HepG2 (cell line): ENCODE measurements around the gene FSIP1. TPM values are rescaled to one million over a fixed set of nuclear protein-coding genes. Genes with fewer than 3 reads are reported as not detected.

Source experiments
- ELF3 ChIP-seq: IDR thresholded peaks from 2 replicates; pipeline ENCODE4 v1.6.1; 2016; ENCODE audit warnings: missing genetic modification reagents, missing compliant biosample characterization
- ESRRA ChIP-seq: sonication (generic); formaldehyde crosslinking; IDR thresholded peaks from 2 replicates; pipeline ENCODE4 v1.5.1; 2020; ENCODE audit warnings: mild to moderate bottlenecking, low read depth, missing genetic modification reagents
- HOXD1 ChIP-seq: sonication (generic); formaldehyde crosslinking; IDR thresholded peaks from 2 replicates; pipeline ENCODE4 v1.5.0; 2020; ENCODE audit warnings: missing genetic modification reagents
- KLF15 ChIP-seq: sonication (generic); formaldehyde crosslinking; IDR thresholded peaks from 2 replicates; pipeline ENCODE4 v1.8.1; 2023; ENCODE audit warnings: borderline replicate concordance, mild to moderate bottlenecking, inconsistent platforms, missing genetic modification reagents, mixed read lengths
- NCOA2 ChIP-seq: sonication (generic); formaldehyde crosslinking; IDR thresholded peaks from 2 replicates; pipeline ENCODE4 v1.8.0; 2022; ENCODE audit warnings: inconsistent platforms
- NFE2L1 ChIP-seq: sonication (generic); formaldehyde crosslinking; IDR thresholded peaks from 2 replicates; pipeline ENCODE4 v1.4.0; 2020; ENCODE audit warnings: missing genetic modification reagents, mild to moderate bottlenecking, borderline replicate concordance
- POLR2AphosphoS5 ChIP-seq: IDR thresholded peaks from 2 replicates; pipeline ENCODE4 v1.6.1; 2012; ENCODE audit warnings: low read depth, low read length
- SMAD1 ChIP-seq: sonication (generic); formaldehyde crosslinking; IDR thresholded peaks from 2 replicates; pipeline ENCODE4 v1.4.0; 2020; ENCODE audit warnings: missing genetic modification reagents, low read depth, mild to moderate bottlenecking, borderline replicate concordance
- SRSF1 ChIP-seq: fragments of 200-400 bp; formaldehyde crosslinking; optimal IDR thresholded peaks from 2 replicates; pipeline ENCODE3; 2017; ENCODE audit warnings: mild to moderate bottlenecking, low read depth, low read length, moderate library complexity
- STAG1 ChIP-seq: sonication (generic); formaldehyde crosslinking; IDR thresholded peaks from 2 replicates; pipeline ENCODE4 v1.4.0; 2020; ENCODE audit warnings: missing genetic modification reagents
- TAF1 ChIP-seq: sonication (generic); formaldehyde crosslinking; IDR thresholded peaks from 2 replicates; pipeline ENCODE4 v1.4.0; 2020; ENCODE audit warnings: missing genetic modification reagents
- TCF7L2 ChIP-seq: IDR thresholded peaks from 2 replicates; pipeline ENCODE4 v1.6.1; 2011; ENCODE audit warnings: mild to moderate bottlenecking, low read depth, low read length, moderate library complexity
- ZNF501 ChIP-seq: sonication (generic); formaldehyde crosslinking; IDR thresholded peaks from 2 replicates; pipeline ENCODE4 v1.5.1; 2020; ENCODE audit warnings: mild to moderate bottlenecking, moderate library complexity, missing genetic modification reagents
- ZNF557 ChIP-seq: sonication (generic); formaldehyde crosslinking; IDR thresholded peaks from 2 replicates; pipeline ENCODE4 v1.4.0; 2020; ENCODE audit warnings: missing genetic modification reagents
- ZNF598 ChIP-seq: sonication (generic); formaldehyde crosslinking; IDR thresholded peaks from 2 replicates; pipeline ENCODE4 v1.5.1; 2020; ENCODE audit warnings: mild to moderate bottlenecking, missing genetic modification reagents, borderline replicate concordance
- ZNF773 ChIP-seq: sonication (generic); formaldehyde crosslinking; IDR thresholded peaks from 2 replicates; pipeline ENCODE4 v1.4.0; 2020; ENCODE audit warnings: missing genetic modification reagents, borderline replicate concordance
- polyA plus RNA-seq, 8 experiments: library from polyadenylated mRNA; depleted of rRNA in 3 of 8; stranded (reverse) in 7 of 8; unstranded in 1 of 8; fragments of >200 nt; fragmentation: Illumina TruSeq in 4 of 8; extraction: Trizol in 4 of 8; gene quantifications; 2 replicates each; pipeline versions ENCODE4 v1.2.1 to v1.2.3, GENCODE V29; 2011 to 2016; ENCODE audit warnings: low read depth in 4 of 8, missing spikeins in 1 of 8, mixed read lengths in 1 of 8; ENCODE audit not compliant: insufficient read depth in 1 of 8
- total RNA-seq, 5 experiments: library from RNA; depleted of rRNA; stranded (reverse); fragments of >200 nt; fragmentation: Illumina TruSeq; extraction: Trizol; gene quantifications; 2 replicates each; pipeline ENCODE4 v1.2.3, GENCODE V29; 2016; ENCODE audit warnings: low read depth in 1 of 5
- TF ChIP-seq, protein P1 (sequence below): sonication (generic); formaldehyde crosslinking; IDR thresholded peaks from 2 replicates; pipeline ENCODE4 v1.4.0; 2020; ENCODE audit warnings: missing genetic modification reagents
- TF ChIP-seq, protein P2 (sequence below), 2 experiments: sonication (generic) in 1 of 2; formaldehyde crosslinking in 1 of 2; IDR thresholded peaks; 2 replicates each; pipeline versions ENCODE4 v1.5.1 to v1.6.1; 2011 to 2020; ENCODE audit warnings: borderline replicate concordance in 1 of 2, low read depth in 1 of 2, low read length in 1 of 2, mild to moderate bottlenecking in 1 of 2, missing genetic modification reagents in 1 of 2, moderate library complexity in 1 of 2
- TF ChIP-seq, protein P3 (sequence below): IDR thresholded peaks from 2 replicates; pipeline ENCODE4 v1.6.1; 2016; ENCODE audit warnings: low read depth, control low read depth
- TF ChIP-seq, protein P4 (sequence below): sonication (generic); formaldehyde crosslinking; IDR thresholded peaks from 2 replicates; pipeline ENCODE4 v1.9.0; 2022; ENCODE audit warnings: missing genetic modification reagents, mild to moderate bottlenecking, borderline replicate concordance
- TF ChIP-seq, protein P5 (sequence below): sonication (generic); IDR thresholded peaks from 2 replicates; pipeline ENCODE4 v1.6.1; 2016; ENCODE audit warnings: low read depth, borderline replicate concordance

The FSIP1 gene
- total and polyA plus RNA-seq, 2 of the 13 experiments (the other 11 are each of a cell fraction or from before 2014, with no cell fraction given) = 0.18 TPM; not detected in 1

DNA sequence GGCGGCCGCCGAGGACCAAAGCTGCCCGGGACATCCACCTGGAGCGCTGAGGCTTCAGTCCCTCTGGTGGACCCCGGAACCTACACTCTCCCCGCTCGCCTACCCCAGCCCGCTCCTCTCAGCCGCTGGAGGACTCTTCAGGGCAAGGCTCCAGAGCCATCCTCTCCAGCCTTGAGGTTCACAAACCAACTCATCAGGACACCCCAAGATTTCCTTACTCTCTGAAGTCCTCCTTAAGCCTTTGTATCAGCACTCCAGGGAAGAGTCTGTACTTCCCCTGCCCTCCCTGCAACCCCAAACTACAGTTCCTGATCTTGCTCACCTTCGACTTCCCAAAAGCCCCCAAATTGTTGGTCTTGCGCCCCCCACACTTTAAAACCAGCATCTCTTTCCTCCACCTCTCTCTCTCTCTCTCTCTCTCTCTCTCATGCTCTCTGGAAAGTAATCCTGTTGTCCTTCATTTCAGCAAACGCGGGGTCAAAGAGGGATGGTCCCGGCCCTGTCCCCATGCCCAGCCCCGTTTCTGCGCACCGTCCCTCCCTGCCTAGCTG is 201.3 kb downstream of the FSIP1 start (continued):
- TF ChIP-seq SMAD1 (CRISPR knock-in tag) (0 out of 2 replicates have a peak, but pooled peaks have one; percentile 3), TCF7L2 (no peak), ZNF773 (no peak), SRSF1 (no peak), KLF15 (no peak), NFE2L1 (CRISPR knock-in tag) (no peak), ESRRA (CRISPR knock-in tag) (no peak), ELF3 (CRISPR knock-in tag) (no peak), ZNF557 (no peak), NCOA2 (CRISPR knock-in tag) (no peak), ZNF598 (CRISPR knock-in tag) (no peak), STAG1 (CRISPR knock-in tag) (no peak), POLR2AphosphoS5 (no peak), HOXD1 (CRISPR knock-in tag) (no peak), TAF1 (no peak), ZNF501 (CRISPR knock-in tag) (no peak; the same call in 1 of the 2 replicates)
- TF ChIP-seq, protein P1, sequence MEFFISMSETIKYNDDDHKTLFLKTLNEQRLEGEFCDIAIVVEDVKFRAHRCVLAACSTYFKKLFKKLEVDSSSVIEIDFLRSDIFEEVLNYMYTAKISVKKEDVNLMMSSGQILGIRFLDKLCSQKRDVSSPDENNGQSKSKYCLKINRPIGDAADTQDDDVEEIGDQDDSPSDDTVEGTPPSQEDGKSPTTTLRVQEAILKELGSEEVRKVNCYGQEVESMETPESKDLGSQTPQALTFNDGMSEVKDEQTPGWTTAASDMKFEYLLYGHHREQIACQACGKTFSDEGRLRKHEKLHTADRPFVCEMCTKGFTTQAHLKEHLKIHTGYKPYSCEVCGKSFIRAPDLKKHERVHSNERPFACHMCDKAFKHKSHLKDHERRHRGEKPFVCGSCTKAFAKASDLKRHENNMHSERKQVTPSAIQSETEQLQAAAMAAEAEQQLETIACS = no peak
- TF ChIP-seq, protein P2, sequence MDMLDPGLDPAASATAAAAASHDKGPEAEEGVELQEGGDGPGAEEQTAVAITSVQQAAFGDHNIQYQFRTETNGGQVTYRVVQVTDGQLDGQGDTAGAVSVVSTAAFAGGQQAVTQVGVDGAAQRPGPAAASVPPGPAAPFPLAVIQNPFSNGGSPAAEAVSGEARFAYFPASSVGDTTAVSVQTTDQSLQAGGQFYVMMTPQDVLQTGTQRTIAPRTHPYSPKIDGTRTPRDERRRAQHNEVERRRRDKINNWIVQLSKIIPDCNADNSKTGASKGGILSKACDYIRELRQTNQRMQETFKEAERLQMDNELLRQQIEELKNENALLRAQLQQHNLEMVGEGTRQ (IDR thresholded peaks at IDR 0.05; ENCODE audit: low read depth, low read length) = no peak
- TF ChIP-seq, protein P2 (CRISPR knock-in tag; IDR thresholded peaks at IDR 0.05; ENCODE audit: borderline replicate concordance) = no peak
- TF ChIP-seq, protein P3, sequence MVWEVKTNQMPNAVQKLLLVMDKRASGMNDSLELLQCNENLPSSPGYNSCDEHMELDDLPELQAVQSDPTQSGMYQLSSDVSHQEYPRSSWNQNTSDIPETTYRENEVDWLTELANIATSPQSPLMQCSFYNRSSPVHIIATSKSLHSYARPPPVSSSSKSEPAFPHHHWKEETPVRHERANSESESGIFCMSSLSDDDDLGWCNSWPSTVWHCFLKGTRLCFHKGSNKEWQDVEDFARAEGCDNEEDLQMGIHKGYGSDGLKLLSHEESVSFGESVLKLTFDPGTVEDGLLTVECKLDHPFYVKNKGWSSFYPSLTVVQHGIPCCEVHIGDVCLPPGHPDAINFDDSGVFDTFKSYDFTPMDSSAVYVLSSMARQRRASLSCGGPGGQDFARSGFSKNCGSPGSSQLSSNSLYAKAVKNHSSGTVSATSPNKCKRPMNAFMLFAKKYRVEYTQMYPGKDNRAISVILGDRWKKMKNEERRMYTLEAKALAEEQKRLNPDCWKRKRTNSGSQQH (CRISPR knock-in tag) = 0 out of 2 replicates have a peak, but pooled peaks have one; percentile 5
- TF ChIP-seq, protein P4, sequence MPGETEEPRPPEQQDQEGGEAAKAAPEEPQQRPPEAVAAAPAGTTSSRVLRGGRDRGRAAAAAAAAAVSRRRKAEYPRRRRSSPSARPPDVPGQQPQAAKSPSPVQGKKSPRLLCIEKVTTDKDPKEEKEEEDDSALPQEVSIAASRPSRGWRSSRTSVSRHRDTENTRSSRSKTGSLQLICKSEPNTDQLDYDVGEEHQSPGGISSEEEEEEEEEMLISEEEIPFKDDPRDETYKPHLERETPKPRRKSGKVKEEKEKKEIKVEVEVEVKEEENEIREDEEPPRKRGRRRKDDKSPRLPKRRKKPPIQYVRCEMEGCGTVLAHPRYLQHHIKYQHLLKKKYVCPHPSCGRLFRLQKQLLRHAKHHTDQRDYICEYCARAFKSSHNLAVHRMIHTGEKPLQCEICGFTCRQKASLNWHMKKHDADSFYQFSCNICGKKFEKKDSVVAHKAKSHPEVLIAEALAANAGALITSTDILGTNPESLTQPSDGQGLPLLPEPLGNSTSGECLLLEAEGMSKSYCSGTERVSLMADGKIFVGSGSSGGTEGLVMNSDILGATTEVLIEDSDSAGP (CRISPR knock-in tag) = 0 out of 2 replicates have a peak, but pooled peaks have one; percentile 33
- TF ChIP-seq, protein P5, sequence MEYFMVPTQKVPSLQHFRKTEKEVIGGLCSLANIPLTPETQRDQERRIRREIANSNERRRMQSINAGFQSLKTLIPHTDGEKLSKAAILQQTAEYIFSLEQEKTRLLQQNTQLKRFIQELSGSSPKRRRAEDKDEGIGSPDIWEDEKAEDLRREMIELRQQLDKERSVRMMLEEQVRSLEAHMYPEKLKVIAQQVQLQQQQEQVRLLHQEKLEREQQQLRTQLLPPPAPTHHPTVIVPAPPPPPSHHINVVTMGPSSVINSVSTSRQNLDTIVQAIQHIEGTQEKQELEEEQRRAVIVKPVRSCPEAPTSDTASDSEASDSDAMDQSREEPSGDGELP = no peak
